HG03520 (cell line): ENCODE data around the gene TTLL8.

ENCODE experiments used
- ATAC-seq: cut with Tn5 transposase; IDR thresholded peaks from one replicate; pipeline ENCODE4 v1.9.1; 2021; ENCODE audit warnings: mild to moderate bottlenecking, moderate library complexity; ENCODE audit not compliant: unreplicated experiment

TTLL8 gene

GRCh38 chr22:50008151-50009040 is 49.7 kb downstream of the TTLL8 start:
- ATAC-seq, result no peak

- no peak for ATAC-seq
These were observed 51.0 kb downstream of the TTLL8 start for GRCh38 chr22:50007057-50007511.

DNA sequence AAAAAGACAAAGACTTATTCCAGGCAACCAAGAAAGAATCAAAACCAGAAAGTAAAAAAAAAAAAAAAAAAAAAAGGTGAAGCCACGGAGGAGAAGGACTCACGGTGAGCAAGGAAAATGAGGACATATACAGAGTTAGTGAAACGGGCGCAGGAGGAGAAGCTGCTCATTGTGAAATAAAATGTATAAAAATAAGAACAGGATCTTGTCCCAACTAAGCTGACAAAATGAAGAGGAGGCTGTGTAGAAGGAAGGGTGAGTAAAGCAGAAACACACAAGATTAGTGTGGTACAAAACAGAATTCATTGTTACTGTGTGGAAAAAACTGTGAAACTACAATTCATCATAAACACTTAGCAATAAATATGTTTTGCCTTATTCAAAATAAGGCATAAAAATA is 53.2 kb downstream of the TTLL8 start:
- no peak for ATAC-seq

DNA sequence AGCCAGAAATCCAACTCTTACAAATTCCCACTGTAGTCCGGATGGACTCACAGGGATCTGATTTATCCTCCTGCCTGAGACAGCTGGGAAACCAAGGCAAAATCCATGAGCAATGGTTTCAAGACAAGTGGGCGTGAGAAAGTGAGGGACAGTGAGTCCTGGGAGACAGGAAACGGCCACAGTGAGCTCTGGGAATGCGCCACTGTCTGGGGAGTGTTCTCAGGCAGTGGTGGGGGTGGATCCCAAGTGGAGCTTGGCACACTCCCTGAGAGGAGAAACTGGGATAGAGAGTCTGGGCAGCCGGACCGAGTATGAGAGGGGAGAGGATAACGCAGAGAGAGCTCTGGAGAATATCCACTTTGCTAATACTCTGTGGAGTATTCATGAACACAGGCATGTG is 55.3 kb downstream of the TTLL8 start:
- no peak for ATAC-seq

GRCh38 chr22:50001388-50002231 is 56.5 kb downstream of the TTLL8 start:
- no peak for ATAC-seq

DNA sequence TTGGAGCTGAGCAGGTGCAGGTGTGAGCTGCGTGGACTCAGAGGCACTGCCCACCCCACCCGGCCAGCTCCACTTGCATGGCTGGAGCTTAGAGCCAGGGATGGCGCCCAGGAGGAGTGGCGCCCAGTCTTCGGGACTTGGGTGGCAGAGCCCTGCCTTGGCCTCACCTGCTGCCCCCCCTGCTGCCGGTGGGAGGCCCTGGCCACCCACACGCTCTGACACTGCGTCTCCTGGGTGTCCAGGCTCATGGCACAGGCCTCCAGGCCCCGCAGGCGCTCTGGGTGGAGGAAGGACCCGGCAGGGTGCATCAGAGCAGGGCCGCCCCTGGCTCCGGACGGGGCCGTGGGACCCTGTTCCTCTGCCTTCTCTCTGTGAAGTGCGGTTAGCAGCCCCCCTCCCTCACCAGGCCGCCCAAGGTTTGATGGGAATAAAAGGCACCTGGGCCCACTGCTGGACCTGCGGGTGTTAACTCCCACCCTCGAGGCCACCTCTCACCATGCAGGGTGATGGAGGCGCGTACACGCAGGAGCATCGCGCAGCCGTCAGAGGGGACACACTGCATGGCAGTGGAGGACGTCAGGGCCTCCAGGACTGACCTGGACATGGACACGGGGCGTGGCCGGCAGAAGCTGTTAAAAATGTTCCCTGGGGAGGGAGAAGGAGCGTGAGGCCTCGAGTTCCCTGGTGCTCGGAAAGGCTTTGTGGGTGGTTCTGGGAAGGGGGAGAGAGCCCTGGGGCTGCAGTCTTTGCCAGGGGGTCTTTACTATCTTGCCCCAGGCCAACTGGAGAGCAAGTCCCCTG is 57.3 kb downstream of the TTLL8 start:
- no peak for ATAC-seq

DNA sequence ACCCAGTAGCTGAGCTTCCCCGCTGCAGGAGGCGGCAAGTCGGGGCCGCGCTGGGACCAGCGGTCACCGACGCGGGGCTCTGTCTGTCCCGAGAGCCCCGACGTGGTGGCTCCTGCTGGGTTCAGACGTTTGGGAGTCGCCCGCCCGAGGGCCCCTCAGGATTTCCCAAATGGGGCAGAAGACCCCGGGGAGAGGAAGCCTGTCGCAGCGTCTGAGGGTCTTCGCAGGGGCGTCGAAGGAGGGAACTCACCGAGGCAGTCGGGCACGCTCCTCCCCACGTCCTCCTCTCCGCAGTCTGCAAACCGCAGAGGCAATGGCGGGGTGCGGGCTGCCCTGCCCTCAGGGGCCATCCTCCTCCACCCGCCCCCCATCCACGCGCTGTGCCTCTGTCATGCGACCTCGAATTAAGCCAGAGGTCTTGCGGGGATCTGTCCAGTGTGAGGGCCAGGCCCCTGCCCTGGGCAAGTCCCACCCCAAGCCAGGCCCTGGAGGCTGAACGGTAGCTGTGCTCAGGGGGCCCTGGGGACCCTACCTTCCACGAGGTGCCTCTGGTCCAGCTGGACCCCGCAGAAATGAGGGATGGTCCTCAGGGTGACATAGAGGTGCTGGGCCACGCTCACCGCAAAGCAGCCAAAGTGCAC is 58.0 kb downstream of the TTLL8 start:
- ATAC-seq, result no peak

DNA sequence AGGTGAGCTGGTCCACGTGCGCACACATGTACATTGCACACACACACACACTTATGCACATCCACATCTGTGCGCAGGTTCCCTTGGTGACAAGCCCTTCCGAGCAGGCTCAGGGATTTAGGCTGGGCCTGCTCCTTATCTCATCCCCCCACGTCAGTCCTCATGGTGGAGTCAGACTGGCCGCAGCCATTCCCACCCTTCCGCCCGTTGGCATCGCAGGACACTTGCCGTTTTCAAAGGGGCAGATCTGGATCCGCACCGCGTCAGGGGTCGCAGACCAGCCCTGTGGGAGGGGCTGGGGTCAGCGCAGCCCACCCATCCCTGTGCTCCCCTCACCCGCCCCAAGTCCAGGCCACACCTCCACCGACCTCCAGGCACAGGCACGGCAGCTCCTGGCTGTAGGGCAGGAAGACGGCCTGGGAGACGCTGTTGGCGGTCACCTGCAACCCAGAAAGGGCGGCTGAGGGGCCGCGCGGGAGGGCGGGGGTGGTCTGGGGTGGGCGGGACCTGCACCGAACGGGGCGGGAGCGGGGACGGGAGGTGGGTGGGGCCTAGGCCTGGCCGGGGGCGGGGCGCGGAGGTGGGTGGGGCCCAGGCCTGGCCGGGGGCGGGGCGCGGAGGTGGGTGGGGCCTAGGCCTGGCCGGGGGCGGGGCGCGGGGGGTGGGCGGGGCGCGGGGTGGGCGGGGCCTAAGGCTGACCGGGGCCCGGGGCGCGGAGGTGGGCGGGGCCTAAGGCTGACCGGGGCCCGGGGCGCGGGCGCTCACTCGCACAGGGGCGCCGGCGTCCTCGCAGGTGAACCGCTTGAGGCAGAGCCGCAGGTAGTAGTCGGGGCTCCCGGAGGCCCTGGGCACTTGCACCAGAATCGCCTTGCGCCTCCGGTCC is 58.8 kb downstream of the TTLL8 start:
- ATAC-seq, result no peak

DNA sequence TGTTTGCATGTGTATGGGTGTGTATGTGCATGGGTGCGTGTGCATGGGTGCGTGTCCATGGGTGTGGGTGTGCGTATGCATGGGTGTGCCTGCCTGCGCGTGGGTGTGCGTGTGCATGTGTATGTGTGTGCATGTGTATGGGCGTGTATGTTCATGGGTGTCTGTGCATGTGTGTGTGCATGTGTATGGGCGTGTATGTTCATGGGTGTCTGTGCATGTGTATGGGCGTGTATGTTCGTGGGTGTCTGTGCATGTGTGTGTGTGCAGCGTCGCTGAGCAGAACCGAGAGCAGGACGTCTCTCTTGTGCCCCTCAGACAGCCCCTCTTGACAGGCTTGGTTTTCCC is 59.4 kb downstream of the TTLL8 start:
- ATAC-seq, result no peak

DNA sequence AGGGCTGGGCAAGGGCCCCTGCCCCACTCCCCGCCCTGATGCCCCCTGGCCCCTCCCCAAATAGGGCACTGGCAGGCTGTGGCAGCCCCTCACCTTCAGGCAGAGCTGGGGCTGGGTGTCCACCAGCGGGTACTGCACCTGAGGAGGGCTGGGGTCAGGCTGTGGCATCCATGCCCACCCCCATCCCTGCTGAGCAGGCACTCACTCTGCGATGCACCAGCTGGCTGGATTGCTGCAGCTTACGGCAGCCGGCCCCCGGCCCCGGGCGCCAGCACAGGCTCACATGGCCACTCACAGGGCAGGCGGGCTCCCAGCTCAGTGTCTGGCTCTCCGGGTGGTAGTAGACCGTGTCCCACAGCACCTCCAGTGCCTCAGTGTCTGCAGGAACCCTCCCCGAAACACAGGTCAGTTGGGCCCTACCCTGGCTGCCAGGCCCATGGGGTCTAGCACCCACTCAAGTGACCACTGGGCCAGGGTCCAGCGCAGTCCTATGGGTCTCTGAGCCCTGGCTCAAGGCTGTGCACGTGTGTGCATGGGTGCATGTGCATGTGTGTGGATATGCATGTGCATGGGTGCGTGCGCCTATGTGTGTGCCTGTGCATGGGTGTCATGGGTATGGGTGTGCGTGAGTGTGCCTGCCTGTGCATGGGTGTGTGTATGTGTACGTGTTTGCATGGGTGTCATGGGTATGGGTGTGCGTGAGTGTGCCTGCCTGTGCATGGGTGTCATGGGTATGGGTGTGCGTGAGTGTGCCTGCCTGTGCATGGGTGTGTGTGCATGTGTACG is 60.0 kb downstream of the TTLL8 start:
- no peak for ATAC-seq

DNA sequence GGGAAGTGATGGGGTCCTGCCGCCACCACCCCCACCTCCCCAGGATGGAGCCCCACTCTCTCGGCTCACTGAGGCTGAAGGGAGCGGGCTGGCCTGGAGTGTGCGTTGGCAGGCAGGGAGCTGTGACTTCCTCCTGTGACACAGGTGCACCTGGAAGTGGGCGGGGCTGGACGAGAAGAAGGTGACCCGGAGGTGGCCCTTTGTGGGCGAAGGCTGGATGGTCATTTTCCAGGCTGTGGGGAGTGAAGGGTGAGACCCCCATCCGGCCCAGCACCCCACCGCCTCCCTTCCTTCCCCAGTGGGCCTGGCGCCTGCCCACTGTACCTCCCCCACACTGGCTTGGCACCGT is 60.9 kb downstream of the TTLL8 start:
- no peak for ATAC-seq

DNA sequence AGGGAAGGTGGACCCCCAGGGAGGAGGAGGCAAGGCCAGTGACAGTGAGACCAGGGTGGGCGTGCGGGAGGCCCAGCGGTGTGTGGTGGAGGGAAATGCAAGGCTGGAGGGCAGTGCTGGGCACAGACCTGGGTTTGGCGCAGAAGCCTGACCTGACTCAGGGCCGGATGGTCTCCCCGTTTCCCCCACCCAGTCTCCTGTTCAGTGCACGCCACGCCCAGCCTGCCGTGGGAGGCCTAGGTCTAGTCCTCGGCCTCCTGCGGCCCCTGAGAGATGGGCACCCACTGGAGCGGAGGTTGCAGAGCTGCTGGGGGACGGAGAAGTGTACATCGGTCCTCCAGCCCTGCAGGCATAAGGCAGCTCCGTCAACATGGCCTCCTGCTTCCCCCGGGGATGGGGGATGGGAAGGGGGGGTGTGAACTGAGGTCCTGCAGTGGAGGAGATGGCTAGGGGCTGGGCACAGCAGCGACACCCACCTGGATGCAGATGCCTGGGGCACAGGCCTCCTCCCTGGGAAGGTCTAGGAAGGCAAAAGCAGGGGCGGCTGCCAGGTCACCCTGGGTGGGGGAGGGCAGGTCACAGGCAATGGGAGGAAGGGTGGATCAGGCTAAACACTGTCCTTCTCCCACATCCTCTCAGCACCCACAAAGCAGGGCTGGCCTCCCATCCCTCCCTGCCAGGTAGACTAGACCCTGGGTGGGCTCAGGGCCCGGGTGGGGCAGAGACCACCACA is 61.4 kb downstream of the TTLL8 start:
- ATAC-seq, result no peak

DNA sequence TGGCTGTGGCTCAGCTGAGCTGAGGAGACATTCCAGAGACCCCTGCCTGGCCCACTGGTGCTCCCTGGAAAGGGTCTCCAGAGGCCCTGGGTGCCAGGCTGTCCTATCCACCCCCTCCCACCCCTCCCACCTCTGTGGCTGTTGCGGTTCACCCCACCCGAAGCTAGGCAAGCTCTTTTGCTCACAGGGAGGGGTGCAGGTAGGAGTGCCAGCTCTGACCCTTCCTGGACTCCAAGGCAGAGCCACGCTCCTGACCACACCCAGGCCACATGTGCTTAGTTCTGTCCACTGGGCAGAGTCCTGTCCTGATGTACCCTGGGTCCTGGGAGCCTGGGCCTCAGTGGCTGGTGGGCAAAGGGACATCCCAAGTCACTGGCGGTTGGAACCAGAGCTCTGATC is 62.0 kb downstream of the TTLL8 start:
- ATAC-seq, result no peak

DNA sequence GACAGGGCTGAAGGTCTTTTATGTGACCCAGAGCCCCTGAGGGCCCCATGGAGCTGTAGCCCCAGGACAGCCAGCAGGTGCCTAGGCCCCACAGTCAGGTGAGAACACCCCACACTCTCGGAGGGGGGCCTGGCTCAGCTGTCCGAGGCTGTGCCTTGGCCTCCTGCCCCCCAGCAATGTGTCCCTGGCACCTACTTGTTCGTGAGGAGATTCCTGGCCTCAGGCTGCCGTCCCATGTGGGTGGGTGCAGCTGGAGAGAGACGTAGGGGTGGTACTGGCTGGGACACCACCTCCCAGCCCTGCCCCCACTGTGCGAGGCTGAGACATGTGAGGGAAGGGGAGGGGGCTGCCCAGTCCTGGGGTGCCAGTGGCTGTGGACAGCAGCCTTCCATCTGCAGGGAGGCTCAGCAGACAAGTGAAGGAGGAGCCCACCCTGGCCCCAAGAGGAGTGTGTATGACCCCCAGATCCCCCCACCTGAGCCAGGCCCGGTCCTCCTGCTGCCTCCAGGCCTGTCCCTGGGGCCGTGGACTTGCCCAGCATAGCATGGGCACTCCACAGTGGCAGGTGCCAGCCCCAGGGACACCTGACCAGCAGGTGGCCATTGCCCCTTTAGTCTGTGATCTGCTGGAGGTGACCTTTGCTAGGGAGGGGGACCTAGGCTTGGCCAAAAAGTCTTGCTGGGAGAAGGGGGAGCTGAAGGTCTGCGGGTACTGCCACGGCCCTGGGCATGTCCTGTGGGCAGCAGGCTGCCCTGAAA is 62.6 kb downstream of the TTLL8 start:
- no peak for ATAC-seq

- ATAC-seq, result no peak
These were observed 63.1 kb downstream of the TTLL8 start for GRCh38 chr22:49995041-49995360.

- no peak for ATAC-seq
These were observed 63.6 kb downstream of the TTLL8 start for GRCh38 chr22:49994361-49995040.

DNA sequence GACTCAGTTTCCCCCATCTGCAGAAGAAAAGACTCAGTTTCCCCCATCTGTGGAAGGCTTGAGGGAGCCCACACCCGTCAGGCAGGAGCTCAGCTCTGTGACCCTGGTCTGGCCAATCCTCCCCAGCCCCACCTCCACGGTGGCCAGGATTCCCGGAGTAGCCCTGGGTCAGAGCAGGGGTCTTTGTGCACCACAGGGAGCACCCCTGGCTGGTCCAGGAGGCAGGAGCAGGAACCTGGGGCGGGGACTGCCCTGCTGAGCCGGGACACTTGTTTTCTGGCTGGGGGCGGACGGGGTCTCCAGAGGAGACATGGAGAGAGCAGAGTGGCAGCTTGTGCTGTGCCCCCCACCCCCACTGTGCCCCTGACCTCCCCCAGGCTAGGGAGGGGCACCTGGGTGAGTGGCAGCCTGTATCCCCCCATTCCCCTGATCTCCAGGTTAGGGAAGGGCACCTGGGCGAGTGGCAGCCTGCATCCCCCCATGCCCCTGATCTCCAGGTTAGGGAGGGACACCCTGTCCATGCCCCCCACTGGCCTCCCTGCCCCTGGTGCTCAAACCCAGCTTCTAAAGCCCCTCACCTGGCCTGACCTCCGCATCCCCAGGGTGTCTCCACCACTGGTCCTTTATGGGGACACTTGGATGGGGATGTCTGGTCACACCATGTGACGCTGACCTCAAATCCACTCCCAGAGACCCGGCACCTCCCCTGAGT is 64.3 kb downstream of the TTLL8 start:
- ATAC-seq, result no peak
